Measurements from ENCODE around the gene FBXL13.

FBXL13 gene

GRCh38 chr7:102953406-102953805 is 121.2 kb downstream of the FBXL13 start:
- TF ChIP-seq CTCF (conservative IDR thresholded peaks at IDR 0.05; ENCODE audit: control insufficient read depth, insufficient read depth, low read depth, low read length): no peak
- H3K4me3 ChIP-seq (ENCODE audit: control insufficient read depth, low read depth, low read length): no peak overlapping the region
- DNase-seq (ENCODE audit: low read depth): no peak

DNA sequence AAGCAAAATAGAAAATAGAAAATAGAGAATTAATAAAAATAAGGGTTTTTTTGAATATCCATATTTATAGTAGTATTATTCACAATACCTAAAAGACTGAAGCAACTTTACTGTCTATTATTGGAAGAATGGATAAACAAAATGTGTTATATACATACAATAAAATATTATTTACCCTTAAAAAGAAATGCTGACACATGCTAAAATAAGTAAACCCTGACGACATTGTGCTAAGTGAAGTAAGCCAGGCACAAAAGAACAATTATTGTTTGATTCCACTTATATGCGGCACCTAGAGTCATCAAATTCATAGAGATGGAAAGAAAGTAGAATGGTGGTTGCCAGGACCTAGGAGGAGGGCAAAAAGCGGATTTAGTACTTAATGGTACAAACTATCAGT is 122.8 kb downstream of the FBXL13 start:
- TF ChIP-seq CTCF (conservative IDR thresholded peaks at IDR 0.05; ENCODE audit: control insufficient read depth, insufficient read depth, low read depth, low read length): no peak
- H3K4me3 ChIP-seq (ENCODE audit: control insufficient read depth, low read depth, low read length): no peak overlapping the region
- DNase-seq (ENCODE audit: low read depth): no peak

GRCh38 chr7:102944241-102944640 is 130.4 kb downstream of the FBXL13 start:
- no peak overlapping the region for H3K4me3 ChIP-seq (ENCODE audit: control insufficient read depth, low read depth, low read length)
- DNase-seq (ENCODE audit: low read depth): no peak
- TF ChIP-seq CTCF (conservative IDR thresholded peaks at IDR 0.05; ENCODE audit: control insufficient read depth, insufficient read depth, low read depth, low read length): no peak

GRCh38 chr7:102943423-102944169 is 131.0 kb downstream of the FBXL13 start:
- H3K4me3 ChIP-seq (ENCODE audit: control insufficient read depth, low read depth, low read length): no peak overlapping the region
- DNase-seq (ENCODE audit: low read depth): no peak
- TF ChIP-seq CTCF (conservative IDR thresholded peaks at IDR 0.05; ENCODE audit: control insufficient read depth, insufficient read depth, low read depth, low read length): no peak

DNA sequence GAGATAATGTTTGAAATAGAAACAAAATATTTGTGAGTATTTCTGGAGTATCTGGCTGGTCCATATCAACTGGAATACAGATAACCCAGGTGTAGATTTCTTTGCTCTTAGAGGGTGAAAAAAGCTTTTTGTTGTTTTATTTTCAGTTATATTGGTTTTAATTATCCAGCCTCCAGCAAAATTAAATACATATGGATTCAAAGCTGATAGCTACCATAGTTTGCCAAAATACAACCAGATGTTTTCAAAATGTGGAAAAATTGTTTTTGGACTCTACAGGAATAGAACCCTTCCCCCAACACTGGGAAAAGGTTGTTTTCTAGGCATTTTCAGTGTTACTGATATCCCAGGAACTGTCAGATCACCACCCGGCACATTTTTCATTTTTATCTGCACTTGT is 131.7 kb downstream of the FBXL13 start:
- H3K4me3 ChIP-seq (ENCODE audit: control insufficient read depth, low read depth, low read length): no peak overlapping the region
- DNase-seq (ENCODE audit: low read depth): peak; percentile 19
- no peak for TF ChIP-seq CTCF (conservative IDR thresholded peaks at IDR 0.05; ENCODE audit: control insufficient read depth, insufficient read depth, low read depth, low read length)

- no peak overlapping the region for H3K4me3 ChIP-seq (ENCODE audit: control insufficient read depth, low read depth, low read length)
- peak; percentile 41 for DNase-seq (ENCODE audit: low read depth)
- TF ChIP-seq CTCF (conservative IDR thresholded peaks at IDR 0.05; ENCODE audit: control insufficient read depth, insufficient read depth, low read depth, low read length): no peak
Measured at GRCh38 chr7:102942181-102942866, 132.3 kb downstream of the FBXL13 start.

All from fibroblast of mammary gland (primary cell).